8988T (cell line): ENCODE data around the gene ASTN2.

Experiments used
- DNase-seq: peaks from one replicate; pipeline ENCODE4 v3.0.0; 2011

Gene ASTN2

DNA sequence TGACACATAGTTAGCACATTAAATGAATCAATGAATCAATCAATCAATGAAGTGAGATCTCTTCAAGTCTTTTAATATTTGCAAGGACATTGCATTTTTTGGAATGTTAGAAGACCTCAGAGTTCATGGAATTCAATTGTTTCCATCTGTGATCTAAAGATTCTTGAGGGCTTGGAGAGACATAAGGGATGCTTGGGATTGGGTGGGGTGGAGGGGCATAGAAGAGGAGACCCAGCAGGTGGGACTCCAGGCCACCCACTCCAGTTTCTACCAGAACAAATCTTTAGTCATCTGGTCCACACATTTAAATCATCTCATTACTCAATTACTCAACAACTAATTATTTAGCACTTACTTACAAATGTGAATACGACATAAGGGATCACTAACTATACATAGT, 978.7 kb downstream of the ASTN2 start:
- no peak for DNase-seq

DNA sequence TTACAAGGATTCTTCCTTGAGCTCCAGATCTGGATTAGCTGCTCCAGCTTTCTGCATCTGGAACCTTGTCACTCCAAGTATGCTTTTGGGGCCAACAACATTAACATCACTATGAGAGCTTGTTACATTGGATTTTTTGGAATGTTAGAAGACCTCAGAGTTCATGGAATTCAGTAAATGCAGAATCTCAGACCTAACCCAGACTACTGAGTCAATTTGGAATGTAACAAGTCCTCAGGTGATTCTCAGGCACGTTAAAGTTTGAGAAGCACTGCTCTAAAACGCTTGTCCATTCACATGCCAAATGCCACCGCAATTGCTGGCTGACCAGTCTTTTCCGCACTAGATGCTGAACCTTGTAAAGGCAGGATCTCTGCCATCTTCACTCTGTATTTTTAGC, 979.2 kb downstream of the ASTN2 start:
- DNase-seq: no peak

DNA sequence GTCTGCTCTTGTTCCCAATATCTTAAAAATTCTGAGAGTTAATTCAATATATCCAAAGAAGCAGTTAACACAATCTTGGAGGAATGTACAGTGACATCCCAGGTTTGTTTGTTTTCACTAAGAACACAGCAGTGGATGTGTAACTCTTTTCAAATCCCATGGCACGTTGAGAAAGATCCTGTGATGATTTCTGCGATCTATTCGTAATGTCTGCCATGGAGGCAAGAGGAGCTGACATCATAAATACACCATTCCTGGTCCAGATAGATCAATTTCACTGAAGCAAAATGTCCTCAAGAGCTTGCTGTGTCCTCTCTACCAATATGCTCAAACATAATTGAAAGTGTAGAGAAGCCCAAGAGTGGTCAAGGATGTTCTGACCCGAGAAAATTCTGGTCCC, 980.5 kb downstream of the ASTN2 start:
- DNase-seq: no peak

DNA sequence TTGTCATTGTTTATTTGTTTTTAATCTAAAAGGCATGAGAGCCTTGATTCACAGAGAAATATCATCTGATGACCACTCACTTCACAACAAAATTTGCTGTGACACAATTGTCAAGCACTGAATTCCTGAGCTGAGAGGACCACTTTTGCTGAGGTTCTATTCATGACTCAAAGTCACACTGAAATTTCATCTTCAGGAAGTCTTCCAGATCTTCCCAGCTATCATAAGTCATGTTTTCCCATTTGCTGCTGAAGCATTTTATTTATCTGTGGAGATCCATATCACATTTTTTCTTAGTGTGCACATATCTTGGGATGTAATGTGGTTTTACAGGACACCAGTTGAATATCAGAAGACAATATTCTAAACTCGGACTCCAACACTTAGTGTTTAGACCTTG, 982.8 kb downstream of the ASTN2 start:
- DNase-seq: no peak

DNA sequence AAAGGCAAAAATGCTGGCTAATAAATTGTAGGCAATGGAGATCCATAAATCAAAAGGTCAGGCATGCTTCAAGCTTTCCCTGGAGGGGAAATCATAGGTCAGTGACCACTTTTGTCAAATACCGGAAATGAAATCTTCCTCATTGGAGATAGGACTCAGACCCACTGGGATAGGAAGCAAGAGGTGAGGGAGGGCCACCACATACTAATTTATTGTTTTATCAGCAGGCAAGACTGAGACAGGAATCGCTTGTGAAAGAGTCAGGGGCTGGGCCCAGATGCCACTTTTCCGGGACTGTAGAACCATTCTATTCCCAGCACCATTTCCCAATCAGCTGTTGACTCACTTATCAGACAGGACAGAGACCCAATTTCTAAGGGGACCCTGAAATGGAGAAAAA, 984.0 kb downstream of the ASTN2 start:
- DNase-seq: no peak

DNA sequence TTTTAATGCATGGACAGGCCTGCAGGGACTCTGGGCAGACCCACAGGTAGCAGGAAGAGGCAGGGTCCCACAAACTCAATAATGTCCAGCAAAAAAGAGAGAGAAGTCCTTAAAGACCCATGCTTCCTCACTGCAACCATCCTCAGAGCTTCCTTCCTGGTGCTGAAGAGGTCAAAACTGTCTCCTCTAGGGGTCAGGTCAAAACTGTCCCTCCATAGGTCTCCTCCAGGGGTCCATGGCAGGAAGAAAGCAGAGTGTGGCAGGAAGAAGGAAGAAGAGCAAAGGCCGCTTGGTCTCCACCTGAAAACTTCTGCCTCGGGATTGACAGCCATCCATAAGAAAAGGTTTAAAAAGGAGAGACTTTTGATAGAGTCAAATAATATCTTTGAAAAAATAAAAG, 989.6 kb downstream of the ASTN2 start:
- no peak for DNase-seq

DNA sequence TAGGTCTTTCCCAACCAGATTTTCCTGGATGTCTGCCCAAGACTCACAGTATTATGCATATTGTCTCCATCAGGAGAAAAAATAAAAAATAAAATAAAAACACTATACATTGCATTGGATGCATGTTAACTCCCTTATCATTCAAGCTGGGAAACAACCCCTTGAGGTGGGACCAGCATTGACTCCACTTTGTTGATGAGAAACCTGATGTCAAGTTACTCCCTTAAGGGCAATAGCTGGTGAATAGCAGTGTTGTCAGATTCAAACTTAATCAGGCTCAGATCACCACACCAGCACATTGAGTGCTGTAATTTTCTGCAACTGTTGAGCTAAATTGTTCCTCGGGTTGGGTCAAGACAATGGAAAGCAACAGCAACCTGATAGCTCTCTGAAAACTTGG, 991.7 kb downstream of the ASTN2 start:
- no peak for DNase-seq

DNA sequence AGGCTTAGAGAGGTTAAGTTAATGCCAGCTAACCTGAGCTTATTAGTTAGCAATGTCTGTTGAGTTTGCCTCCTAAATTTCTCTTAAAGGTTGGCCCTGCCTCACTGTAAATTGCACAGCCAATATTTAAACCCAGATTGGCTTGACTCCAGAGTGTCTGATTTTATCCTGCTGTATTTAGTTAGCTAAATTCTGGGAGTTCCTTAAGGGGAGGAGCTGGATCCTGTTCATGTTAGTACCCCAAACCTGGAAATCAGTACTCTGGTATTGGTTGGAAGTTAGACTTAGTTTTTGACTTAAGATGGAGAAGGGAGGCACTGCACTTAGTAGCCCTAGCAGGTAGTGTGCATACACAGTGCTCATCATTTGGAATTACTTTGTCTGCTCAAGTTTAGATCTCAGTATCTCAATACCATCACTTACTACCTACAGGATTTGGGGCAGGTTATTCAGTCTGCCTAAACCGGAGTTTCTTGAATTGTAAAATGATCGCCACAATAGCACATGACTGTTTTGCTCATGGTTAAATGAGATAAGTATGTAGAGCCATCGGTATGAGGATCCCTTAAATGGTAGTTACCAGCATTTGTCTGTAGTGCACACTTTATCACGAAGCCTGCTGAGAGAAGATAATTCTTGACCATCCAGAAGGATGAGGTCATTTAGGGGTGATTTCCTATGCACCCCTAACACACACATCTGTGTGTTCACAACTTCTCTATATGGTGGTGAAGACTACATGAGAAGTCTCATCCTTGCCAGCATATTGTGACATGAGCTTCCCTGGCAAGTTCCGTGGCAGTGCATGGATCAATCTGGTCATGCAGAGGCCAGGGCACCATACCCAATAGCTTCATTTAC, 992.5 kb downstream of the ASTN2 start:
- no peak for DNase-seq

DNA sequence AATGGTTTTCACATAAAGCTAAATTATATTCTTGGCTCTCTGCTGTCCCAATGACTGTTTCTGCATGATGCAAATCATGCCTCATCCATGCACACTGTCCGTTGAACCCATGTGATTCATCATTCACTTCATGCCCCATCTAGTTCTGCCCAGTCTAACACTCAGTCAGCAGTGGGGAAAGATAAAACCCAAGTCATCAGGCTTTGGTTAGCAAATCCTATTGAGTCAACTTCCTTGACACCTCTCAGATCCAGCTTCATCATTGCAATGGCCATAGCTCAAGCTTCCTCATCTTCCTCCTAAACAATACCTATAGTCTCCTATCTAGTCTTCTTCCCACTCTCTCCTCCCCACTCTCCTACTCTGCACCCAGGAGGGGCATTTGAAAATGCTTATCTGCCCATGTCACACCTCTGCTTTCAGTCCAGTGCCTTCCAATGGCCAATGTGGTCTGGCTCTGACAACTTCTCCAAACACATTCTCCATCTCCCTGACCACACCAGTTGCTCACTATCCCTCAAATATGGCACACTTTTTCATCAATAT, 993.8 kb downstream of the ASTN2 start:
- DNase-seq: no peak

DNA sequence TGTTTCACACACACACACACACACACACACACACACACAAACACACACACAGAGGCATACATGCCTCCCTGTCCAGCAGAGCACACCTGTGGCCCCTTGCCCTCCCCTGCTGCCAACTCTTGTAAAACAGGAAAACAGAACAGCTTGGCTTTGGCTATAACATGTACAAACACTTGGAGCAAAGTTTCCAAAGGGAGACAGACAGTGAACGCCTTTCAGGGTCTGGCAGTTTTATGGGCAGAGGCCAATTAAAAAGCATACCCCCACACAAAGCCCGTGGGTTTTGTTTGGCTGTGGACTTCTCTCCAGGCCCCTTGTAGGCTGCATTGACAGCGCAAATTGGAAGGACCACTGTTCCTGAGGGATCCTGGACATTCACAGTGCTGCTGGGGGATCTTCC, 995.7 kb downstream of the ASTN2 start:
- DNase-seq: no peak

DNA sequence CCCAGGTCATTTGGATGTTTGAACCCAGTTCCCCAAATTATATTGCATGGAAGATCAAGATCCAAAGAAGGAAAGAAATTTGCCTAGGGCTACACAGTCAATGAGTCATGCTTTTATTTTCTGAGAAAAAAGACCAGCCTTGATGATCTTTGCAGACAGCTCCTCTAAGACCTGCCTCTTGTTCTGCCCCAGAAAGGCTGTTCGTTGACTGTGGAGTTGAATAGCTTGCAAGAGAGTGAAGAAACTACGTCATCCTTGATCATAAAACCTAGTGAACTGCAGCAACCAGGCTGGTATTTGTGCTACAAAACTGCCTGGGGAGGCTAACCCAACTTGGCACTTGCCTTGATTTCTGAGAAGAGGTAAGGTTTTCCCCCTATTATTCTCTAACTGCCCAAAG, 997.4 kb downstream of the ASTN2 start:
- DNase-seq: no peak

DNA sequence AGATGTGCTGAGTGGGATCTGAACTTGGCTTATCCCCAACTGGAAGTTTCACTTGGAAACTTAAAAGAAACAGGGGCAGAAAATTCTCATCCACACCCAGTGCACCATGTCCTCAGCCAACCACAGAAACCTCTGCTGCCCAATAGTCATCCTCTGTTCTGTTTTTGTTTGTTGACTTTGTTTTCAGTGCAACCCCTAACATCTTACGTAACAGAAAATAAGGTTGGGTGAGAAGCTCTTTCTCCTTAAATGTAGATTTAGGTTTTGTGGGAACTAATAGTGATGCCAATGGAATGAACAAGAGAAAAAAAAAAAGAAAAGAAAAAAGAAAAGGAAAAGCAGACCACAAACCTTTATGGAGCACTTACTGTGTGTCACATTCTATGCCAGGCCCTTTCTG, 998.4 kb downstream of the ASTN2 start:
- DNase-seq: no peak

DNA sequence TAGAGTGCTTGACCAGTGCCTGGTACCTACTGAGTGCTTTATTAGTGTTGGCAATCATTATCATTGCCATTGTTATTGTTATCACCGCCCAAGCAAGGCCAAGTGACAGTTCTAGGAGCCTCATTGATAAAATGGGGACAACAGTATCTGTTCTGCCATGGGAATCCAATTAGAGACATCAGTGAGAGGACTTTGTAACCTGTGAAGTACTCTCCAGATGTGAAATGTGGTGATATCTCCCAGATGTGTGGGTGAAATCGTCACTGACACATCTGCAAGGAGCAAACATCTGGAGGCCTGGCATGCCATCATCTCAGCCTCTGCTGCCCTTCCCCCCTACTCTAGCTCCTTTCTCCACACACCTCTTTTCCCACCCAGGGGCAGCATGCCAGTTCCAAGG, 1000.5 kb downstream of the ASTN2 start:
- no peak for DNase-seq

DNA sequence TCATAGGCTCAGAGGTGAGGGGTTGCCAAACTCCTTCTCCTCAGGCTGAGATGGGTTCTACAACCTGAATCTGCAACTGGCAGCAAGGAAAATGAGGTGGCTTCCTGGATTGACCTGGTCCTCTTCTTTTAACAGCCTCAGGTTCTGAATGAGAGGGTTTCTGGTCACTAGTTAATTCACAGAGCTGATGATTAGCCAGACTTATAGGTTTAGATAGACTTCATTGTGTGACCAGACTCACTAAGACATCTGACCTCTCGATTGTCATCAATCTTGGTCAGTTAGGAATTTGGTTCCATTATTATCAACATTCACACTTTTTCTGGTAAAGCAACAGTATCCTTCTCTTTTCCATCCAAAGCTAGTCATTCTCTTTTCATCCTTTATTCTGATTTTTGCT, 1003.4 kb downstream of the ASTN2 start:
- no peak for DNase-seq

DNA sequence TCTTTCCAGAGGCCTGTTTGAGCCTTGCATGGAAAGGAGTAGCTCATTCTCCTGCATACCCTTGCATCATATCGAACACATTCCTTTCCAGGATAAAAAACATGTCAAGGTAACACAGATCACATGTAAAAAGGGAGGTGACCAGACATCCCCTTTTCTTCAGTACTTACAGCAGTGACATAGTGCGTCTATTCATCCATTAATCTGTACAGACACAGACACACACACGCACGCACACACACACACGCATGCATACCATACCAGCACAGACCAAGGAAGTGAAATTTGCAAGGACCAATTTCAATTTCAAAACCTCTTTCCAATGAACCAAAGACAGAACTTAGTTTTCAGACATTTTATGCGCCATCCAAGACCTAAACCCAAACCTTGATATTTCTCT, 1005.2 kb downstream of the ASTN2 start:
- DNase-seq: no peak

DNA sequence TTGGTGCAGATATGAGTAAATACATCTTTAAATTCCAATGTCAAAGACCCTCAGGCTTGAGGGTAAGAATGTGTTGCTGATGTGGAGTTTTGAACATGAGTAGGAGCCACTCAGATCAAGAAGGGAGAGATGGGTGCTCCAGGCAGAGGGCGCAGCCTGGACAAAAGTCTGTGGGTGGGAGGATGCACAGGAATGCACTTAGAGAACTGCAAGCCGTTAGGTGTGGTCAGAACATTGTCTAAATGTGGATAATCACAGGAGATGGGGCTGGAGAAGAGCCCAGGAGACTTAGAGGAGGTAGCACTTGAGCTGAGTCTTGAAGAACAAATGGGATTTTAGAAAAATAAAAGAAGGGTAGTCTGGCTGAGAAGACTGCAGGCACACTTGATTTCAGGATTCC, 1005.7 kb downstream of the ASTN2 start:
- no peak for DNase-seq

DNA sequence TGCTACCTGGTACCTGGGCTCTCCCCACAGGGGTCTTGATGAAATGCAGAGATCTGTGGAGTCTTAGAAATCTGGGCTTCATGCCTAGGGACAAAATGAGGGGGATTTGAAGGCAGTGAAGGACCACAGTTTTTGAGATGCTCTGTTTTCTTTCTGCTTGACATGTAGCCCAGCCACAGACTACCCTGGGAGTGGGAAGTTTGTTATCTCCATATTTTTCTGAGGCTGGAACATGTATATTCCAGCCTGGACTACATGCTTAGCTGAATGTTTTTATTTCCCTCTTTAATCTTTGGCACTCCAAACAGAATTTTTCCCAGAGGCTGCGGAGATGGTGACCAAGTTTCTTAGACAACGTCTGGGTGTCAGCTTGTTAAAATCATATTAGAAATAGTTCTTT, 1008.4 kb downstream of the ASTN2 start:
- no peak for DNase-seq

DNA sequence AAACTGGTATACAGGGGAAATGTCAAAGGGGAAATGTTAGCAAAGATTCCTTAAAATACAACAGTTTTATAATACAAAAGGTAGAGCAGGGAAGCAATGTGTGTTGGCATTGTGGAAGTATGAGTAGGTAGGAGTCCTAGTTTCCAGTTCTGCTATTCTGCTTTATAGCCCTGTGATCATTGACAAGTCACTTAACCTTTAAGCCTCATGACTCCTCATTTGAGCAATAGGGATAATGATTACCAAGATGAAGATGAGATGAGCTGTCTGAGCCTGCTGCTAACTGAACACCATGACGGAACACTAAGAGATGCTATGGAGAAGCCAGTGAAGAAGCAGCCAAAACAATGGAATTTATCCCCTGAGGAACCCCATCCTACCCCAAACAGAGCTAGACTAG, 1009.5 kb downstream of the ASTN2 start:
- no peak for DNase-seq

DNA sequence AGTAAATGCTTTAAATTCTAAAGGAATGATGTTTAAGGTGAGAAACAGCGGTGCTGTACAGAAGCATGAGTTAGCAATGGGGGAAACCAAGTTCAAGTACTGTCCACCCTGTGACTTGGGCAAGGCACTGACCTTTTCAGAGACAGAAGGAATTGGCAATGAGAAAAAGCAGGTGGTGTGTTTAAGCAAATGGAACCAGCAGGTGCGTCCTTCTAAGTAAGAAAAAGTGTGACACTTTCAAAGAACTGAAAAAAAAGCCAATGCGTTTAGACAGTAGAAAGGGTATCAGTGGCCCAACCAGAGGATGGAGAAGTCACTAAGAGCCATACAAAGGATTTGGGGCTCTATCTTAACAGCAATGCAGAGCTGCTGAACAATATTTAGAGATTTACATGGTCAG, 1010.6 kb downstream of the ASTN2 start:
- no peak for DNase-seq

DNA sequence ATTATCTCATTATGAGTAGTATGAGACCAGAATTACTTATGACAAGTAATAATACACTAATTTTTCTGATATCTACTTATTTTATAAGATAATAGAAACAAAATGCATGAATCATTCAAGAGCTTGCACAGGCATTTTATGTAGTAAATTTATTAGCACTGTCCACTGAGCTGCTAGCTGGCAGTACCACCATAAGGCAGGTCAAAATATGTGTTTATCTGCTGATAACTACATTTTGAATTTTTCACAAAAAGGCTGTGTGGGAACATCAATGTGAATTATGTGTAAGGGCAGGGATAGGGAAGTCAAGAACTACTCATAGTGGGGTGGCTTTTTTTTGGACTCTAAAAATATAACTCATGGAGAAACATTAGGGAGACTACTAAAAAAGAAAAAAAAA, 1011.7 kb downstream of the ASTN2 start:
- DNase-seq: no peak

DNA sequence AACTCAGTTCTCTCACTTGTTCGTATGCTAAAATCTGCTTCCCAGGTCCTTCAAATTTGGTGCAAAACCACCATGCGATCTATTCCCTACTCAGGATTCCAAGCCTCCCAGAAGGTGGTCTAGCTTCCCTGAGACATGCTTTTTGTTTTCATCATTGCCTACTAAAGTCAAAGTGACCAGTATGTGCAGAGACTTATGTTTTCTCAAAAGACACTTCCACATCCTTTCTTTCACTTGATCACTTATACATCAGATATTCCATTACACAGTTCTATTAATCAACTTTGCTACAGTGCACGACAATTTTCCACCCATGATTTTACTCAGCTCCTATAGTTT, 1019.2 kb downstream of the ASTN2 start:
- DNase-seq: no peak

DNA sequence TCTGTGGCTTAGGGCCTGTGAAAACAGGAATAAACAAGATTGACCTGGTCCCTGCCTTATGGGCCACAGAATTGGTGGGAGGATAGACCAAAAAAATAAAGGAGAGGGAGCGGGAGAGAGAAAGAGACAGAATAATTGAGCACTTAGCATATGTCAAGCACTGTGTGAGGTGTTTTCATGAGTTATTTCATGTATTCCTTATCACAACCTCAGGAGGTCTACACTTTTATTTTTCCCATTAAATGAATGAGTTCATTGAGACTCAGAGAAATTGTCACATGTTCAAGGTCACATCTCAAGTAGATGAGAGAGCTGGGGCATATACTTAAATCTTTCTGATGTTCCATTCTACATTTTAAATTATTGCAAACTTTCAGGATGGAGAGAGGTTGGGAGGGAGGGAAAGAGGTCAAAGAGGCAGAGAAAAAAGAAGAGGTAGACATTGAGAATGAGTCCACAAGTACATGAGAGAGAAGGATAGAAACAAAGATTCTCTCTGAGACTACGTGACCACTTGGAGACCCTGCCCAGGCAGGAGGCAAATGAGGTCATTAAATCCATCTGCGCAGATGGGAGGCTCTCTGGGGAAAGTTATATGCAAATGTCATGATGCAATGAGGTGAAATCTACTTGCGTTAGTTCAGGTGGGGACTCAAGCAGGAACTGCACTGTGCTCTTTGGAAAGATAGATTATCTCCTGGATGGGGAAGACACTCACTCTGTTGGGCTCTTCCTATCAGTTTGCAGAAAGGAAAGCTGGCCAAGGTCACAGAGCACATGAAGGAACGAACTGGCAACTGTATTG, 1019.8 kb downstream of the ASTN2 start:
- no peak for DNase-seq

DNA sequence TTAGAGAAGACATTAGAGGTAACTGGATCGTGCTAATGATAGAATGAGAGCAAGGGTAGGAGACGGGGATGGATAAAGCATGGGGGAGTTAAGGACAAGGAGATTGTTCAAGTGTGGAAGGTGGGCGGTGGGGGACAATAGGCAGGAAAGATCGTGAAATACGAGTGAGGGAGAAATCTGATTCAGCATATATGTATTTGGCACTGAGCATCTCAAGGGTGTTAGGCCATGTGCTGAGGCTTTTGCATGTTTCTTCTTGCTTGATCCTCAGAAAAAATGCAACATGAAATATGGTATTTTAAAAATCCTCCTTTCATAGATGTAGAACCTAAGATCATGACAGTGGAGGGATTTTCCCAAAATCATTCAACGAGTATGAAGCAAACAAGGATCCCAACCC, 1020.8 kb downstream of the ASTN2 start:
- no peak for DNase-seq

DNA sequence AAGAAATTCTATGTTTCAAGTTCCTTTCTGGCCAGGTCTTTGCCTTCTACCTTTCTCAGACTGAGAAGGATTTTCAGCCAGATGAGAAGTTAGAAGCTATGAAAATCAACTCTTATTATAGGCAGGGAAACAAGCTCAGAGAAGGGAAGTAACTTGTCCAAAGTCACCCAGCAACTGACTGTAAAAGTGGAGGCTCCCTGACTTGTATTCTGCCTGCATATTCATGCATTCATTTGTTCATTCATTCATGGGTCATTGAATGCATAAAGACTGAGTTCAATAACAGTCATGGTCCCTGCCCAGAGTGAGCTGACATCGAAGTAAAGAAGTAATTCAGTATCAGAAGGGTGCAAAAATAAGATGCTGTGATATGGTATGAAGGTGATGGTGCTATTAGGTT, 1021.7 kb downstream of the ASTN2 start:
- DNase-seq: no peak
